ENCODE results near the gene STK33.

GRCh38 chr11:8415195-8415594 lies 178.8 kb downstream of the STK33 start:
- TF ChIP-seq, protein P1, sequence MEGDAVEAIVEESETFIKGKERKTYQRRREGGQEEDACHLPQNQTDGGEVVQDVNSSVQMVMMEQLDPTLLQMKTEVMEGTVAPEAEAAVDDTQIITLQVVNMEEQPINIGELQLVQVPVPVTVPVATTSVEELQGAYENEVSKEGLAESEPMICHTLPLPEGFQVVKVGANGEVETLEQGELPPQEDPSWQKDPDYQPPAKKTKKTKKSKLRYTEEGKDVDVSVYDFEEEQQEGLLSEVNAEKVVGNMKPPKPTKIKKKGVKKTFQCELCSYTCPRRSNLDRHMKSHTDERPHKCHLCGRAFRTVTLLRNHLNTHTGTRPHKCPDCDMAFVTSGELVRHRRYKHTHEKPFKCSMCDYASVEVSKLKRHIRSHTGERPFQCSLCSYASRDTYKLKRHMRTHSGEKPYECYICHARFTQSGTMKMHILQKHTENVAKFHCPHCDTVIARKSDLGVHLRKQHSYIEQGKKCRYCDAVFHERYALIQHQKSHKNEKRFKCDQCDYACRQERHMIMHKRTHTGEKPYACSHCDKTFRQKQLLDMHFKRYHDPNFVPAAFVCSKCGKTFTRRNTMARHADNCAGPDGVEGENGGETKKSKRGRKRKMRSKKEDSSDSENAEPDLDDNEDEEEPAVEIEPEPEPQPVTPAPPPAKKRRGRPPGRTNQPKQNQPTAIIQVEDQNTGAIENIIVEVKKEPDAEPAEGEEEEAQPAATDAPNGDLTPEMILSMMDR (IDR thresholded peaks at IDR 0.05; ENCODE audit: low read length), result no peak
- no peak for TF ChIP-seq EZH2 (IDR thresholded peaks at IDR 0.05; ENCODE audit: borderline replicate concordance, low read length)
